ENCODE results near the gene PTPRH.
"Not testable (repeated sequence)": the region's sequence is repeated elsewhere in the genome, so short reads cannot be mapped to it uniquely, and the experiment has no call there.

The PTPRH gene

DNA sequence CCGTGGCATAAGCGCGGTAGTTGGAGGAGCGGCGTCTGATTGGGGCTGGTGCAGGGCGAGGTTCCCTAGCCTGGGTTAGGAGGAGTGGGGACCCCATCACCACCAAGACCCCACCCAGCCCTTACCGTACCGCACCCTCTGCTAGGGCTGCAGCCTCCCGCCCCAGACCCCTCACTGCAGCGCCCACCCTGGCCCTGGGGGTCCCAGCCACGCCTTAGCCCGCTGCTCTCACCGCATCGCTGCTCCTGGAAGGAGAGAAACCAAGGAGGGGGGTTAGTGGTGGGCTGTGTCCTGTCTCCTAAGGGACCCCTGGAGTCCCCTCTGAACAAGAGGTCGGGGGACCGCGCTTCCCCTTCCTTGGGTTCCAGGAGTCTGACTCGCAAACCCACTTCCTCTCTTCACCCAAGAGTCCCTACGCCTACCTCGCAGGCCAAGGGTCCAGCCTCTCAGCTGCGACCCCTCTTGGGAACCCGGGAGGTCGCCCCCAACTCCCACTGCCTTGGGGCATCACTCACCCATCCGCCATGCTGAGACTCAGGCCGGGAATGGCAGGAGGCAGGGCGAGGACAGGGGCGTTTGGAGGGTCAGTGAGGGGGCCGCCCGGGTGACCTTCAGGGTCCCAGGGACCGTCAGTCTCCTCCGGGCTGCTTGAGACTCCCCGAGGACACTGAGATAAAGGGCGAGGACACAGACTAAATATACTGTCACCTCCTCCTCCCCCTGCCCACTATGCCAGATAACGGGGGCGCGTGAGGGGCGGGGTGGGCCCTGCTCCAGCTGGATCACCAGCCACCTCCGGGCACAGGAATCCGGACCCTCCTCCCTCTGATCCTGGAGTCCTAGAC, 52.0 kb downstream of the PTPRH start, which contains the start of gene TNNI3:
Gene TNNI3, minus strand, starts transcription at position 669 of the 845 bp plus-strand sequence. Its CDS starts 143 bp downstream, at position 526.
- no peak for DNase-seq

DNA sequence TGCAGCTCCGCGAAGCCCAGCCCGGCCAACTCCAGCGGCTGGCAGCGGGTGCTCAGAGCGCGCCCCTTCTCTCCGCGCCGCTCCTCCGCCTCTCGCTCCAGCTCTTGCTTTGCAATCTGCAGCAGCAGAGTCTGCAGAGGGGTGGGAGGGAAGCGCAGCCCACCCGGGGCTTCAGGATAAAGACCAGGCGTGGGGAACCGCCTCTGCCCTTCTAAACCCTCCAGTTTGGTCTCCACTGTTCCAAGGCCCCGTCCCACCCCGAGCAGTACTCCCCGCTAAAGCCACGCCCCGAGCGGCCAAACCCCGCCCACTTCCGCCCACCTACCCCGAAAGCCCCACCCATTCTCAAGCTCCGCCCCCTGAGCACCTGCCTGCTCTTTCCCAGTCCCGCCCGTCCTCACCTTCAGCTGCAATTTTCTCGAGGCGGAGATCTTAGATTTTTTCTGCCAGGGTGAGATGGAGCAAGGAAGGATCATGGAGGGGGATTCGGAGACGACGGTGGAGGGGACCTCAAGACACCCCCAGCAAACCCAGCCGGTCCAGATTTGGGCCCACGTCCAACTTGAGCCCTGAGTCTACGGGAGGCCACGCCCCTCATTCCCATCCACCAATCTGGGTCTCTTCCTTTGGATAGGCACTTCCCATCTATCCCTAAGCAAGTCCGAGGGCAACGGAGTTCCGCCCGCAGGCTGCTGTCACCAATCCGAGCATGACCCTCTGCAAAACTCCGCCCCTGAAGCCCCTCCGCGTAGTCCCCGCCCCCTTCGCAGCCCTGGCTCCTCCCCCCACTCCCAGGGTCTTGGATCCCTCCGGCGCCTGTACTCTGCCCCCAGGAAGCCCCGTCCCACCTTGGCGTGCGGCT, 52.9 kb downstream of the PTPRH start:
- no peak for DNase-seq

DNA sequence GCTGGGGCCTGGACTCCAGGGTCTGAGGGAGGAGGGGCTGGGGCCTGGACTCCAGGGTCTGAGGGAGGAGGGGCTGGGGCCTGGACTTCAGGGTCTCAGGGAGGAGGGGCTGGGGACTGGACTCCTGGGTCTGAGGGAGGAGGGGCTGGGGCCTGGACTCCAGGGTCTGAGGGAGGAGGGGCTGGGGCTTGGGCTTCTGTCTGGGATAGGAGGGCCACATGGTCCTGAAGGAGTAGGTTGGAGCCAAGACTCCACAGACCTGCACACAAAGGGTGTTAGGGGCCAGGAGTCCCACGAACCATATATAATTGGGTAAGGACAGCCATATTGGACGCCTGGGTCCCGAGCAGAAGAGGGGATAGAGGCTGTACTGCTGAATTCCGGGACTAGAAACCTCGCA, 53.5 kb downstream of the PTPRH start:
- not testable (repeated sequence) for DNase-seq

DNA sequence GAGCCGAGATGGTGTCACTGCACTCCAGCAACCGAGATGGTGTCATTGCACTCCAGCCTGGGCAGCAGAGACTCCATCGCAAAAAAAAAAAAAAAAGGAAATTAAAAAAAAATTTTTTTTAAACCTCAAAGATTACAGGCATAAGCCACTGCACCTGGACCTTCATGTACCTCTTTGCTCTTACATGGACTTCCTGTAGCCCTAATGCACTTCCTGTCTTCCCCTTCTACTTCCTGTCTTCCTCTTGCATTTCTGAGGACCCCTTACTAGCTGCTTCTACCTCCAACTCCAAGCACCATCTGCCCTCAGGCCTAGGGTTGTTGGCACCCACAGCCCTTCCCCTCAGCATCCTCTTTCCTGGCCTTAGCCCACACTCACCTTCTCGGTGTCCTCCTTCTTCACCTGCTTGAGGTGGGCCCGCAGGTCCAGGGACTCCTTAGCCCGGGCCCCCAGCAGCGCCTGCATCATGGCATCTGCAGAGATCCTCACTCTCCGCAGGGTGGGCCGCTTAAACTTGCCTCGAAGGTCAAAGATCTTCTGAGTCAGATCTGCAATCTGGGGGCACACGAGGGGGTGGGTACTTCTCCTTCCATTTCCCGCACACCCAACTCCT, 55.5 kb downstream of the PTPRH start:
- no peak for DNase-seq

DNA sequence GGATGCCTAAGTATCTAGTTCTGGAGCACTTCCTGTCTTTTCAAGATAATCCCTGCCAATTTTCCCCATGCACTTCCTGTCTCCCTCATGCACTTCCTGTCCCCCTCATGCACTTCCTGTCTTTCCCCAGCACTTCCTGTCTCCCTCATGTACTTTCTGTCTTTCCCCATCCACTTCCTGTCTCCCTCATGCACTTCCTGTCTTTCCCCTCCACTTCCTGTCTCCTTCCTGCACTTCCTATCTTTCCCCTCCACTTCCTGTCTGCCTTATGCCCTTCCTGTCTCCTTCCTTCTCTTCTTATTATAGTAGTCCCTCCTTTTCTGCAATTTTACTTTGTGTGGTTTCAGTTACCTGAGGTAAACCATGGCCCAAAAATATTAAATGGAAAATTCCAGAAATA, 57.3 kb downstream of the PTPRH start:
- no peak for DNase-seq

DNA sequence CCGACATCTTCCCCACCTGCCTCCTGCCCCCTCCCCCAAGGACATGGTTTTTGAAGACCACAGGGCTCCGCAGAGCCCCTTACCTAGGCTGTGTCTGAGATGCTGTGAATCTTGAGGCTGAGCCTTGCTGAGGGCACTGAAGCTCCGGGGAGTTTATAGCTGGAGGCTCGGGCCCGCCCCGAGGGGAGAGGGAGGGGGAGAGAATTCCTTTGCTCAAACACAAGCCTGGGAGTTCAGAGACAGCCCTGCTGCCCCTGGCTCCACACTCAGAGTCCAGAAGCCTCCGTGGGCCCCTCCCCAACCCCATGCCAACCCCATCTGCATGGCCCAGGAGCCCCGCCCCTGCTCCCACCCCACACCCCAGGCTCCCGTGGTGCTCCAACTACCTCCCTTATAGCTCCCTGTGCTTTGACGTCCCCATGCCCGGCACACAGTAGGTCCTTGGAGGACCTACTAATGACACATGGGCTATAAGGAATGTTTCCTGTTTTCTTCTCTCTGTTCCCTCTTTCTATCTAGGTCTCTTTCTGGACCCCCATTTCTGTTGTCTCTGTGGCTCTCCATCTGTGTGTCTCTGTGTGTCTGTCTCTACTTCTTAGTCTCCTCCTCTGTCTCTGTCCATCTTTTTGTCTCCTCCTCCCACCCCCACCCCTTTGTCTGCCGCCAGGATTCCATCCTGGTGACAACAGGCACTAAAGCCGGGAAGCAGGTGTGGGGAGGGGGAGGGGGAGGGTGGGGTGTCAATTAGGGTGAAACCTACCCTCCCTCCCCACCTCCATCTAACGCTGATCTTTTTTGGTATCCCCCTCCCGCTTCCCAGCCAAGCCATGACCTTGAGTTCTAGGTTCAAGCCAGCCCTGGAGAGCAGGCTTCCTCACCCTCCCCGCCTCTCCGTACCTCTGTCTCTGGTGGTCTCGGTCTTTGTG, 60.0 kb downstream of the PTPRH start, which contains the start of gene TNNT1:
Gene TNNT1, minus strand, starts transcription at position 129 of the 926 bp plus-strand sequence. CDS start 2,049 bp downstream, outside the sequence.
- no peak for DNase-seq

DNA sequence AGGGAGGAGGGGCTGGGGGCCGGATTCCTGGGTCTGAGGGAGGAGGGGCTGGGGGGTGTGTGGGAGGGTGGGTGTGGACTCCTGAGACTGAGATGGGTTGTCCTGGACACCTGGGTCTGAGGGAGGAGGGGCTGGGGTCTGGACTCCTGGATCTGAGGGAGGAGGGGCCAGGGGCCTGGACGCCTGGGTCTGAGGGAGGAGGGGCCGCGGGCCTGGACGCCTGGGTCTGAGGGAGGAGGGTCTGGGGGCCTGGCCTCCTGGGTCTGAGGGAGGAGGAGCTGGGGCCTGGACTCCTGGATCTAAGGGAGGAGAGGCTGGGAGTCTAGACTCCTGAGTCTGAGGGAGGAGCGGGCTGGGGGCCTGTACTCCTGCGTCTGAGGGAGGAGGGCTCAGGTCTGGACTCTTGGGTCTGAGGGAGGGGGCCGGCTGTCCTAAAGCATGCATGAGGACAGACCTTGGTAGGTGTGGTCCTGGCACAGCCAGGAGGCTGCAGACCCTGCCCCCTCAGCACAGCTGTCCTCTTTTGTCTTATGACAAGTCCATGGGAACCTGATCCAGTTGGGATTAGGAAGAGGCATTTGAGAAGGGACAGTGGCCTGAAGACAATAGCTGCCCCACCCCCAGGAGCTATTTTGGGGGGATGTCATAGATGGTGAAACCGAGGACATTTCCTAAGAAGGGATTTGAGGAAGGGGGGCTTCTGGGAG, 61.6 kb downstream of the PTPRH start:
- no peak for DNase-seq

DNA sequence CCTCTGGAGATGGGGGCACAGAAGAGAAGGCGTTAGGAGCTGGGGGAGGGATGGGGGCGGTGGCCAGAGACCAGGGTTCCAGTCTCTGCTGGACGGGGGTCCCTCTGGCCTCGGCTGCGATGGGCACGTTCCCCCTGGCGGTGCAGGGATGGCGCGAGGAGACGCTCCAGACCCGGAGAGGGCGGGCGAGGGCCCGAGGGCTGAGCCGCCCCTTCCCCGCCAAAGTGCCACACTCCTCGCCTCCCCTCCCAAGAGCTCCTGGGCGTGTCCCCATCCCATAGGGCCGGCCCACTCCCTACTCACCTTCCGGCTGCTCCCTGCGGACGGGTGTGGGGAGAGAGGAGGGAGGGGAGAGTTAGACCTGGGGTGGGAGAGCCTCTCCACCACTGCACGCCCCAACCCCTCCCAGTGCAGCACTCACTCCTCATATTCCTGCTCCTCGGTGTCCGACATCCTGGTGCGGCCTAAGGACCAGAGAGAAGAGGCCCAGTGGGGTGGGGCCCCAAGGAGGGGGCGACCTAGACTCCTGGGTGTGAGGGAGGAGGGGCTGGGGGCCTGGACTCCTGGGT, 62.5 kb downstream of the PTPRH start:
- DNase-seq, result no peak

DNA sequence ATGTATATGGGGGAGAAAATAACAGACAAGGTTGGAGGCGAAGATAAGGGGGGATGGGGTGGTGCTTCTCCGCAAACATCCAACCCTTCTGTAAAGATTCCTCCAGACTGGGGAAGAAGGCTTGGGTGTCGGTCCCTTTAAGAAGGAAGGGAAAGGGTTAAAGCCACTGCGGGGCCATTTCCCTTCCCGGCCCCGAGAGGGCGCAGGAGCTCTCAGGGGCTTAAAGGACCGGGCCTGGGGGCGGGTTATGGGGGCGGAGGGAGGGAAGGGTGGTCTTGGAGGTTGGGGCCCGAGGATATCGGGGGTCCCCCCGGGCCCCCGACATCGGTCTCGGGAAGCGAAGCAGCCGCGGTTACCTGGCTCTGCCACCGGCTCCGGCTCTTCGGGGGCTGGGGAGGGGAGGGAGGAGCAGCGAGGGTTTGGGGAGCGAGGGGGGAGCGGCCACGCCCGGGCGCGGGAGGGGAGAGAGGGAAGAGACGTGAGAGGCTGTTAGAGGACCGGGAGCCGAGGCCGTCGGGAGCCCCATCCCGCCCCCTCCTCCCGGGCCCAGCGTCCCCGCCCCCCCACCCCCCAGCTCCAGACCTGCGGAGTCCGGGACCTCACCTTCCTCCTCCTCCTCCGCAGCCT, 63.1 kb downstream of the PTPRH start:
- DNase-seq, result no peak

DNA sequence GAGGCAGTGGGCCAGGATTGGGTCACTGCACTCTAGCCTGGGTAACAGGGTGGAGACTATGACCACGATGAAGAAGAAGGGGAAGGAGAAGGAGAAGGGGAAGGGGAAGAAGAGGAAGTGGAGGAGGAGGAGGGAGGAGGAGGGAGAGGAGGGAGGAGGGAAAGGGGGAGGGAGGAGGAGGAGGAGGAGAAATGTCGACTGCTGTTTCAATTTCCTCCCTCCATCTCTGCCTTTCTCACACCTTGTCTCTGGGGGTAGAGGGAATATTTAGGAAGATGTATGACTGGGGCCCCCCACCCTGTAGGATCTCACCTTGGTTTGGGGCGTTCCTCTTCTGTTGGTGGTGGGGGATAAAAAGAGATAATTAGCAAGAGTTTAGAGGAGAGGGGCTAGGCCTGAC, 64.1 kb downstream of the PTPRH start:
- no peak for DNase-seq

DNA sequence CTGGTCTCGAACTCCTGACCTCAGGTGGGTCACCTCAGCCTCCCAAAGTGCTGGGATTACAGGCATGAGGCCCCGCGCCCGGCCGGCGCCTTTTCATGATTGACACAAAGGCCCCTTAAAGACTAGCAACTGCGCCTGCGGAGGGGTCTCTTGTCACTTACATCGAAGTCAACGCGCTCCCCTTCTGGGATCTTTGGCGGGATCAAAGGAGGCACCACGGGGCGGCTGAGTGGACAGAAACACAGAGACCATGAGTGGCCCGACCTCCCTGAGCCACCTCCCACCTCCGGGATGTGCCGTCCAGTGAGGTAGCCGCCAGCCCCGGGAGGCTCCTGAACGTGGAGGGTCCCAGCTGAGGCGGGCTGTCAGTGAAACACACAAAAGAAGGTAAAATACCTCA, 67.6 kb downstream of the PTPRH start:
- no peak for DNase-seq

DNA sequence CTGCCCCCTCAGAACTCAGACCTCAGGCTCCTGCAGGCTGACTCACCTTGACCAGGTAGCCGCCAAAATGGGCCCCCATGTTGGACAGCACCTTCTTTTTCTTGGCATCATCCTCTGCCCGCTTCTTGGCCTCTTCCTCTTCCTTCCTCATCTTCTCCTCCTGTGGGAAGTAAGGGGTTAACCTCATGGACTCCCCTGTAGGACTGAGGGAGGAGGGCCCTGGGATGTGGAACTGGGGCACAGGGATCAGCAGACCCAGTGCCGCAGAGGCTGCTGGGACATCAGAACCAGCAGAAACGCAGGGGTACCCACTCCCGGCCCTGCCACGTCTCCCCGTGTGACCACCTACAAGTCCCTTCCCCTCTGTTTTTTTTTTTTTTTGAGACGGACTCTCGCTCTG, 71.4 kb downstream of the PTPRH start:
- no peak for DNase-seq

DNA sequence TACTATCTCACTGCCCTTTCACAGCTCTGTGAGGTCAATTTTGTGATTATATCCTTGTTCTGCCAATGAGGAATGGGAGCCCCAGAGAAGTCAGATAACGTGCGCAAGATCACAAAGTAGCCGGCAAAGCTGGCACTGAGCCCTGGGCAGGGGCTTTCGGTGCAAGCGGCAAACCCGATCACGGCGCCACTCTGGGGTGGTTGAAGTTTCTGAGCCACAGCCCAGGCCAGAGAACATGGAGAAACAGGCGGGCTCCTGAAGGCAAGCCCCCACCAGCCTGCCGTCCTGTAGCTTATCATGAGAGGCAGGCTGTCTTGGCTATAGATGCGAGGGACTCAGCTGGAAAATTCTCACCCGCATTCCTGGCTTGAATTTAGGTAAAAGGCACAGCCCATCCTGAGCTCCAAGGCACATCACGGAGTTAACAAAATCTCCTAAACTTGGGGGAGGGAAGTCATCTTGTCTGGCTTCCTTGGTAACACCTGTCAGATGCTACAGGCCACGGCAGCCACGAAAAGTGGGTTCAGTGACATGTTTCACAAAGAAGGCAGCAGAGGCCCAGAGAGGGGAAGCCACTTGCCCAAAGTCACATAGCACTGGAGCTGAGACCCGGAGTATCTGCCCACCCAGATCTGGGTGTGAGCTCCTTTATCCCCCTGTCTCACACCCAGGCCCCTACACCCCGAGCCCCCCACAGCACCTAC, 72.8 kb downstream of the PTPRH start:
- DNase-seq, result no peak

DNA sequence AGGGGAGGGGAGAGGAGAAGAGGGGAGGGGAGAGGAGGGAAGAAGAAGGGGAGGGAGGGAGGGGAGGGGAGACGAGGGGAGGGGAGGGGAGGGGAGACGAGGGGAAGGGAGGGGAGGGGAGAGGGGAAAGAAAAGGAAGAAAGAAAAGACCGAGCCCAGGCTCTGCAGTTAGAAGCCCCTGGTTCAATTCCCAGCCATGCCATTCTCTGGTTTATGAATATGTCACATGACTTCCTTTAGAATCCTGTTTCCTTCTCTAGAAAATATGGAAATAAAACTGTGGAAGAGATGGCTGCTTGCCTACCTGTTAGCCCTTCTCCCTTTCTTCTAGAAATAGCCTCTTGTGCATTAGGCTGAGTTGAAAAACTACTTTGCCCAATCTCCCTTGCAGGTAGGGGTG, 74.6 kb downstream of the PTPRH start:
- no peak for DNase-seq

DNA sequence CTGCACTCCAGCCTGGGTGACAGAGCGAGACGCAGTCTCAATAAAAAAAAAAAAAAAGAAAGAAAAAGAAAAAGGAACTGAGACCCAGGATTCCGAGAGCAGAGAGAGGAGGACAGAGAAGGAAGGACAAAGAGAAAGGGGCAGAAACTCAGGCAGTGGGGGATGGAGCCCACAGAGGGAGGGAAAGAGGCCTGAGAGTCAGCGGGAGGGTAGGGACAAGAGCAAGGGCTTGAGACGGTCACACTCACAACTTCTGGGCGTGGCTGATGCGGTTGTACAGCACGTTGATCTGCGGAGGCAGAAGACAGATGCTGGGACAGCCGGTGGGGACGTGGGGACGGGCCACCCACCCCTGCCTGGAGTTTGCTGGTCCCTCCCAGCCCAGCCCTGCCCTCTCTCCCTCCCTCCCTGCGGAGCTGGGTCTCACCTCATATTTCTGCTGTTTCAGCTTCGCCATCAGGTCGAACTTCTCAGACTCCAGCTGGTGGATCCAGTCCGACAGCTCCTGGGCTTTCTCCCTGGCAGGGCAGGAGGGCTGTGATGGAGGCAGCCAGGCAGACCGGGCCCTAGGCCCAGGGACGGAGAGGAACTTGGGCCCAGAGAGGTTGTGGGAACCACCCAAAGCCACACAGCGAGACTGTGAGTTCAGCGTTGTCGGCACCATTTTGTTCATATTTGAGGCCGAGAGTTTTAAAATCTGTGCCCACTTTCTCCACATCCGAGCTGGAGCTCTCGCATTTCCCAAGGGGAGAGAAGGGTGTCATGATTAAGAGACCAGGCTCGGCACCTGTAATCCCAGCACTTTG, 75.5 kb downstream of the PTPRH start:
- DNase-seq, result no peak

DNA sequence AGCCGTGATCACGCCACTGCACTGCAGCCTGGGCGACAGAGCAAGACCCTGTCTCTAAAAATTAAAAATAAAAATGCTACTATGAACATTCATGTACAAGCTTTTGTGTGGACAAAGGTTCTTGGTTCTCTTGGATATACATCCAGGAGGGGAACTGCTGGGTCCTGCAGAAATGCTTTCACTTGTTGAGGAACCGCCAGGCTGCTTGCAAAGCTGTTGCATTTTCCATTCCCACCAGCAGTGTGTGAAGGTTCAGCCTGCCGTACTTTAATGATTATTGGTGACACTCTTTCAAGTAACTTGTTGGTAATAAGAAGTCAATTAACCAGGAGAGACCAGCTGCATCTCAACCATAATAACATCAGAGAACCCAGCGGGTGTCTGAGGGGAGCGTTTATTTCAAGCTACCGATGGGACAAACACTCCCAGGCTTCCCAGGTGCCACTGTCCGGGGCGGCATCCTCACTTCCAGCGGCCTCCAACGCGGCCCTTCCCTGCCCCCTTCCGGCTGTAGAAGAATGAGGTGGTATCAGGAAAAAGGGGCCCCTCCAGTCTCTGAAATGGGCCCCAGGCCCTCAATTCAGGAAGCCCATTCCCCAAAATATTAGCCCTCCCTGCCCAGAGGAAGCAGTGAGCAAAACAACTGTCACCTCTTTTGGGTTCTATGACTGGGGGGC, 76.7 kb downstream of the PTPRH start:
- no peak for DNase-seq

DNA sequence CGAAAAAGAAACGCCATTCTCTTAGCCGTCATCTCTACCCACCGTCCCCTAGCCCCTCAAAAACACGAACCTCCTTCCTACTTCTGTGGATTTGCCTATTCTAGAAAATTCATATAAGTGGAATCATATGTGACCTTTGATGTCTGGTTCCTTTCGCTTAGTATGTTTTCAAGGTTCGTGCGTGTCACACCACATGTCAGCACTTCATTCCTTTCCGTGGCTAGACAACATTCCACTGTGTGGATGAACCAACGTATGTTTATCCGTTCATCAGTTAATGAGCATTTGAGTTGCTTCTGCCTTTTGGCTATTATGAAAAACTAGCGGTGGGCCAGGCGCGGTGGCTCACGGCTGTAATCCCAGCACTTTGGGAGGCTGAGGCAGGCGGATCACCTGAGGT, 77.9 kb downstream of the PTPRH start:
- no peak for DNase-seq

Data from cortex of kidney (tissue), 1 donor.